Ovary (tissue), 9 donors: ENCODE results near the gene SCAPER. TPM values are rescaled to one million over a fixed set of nuclear protein-coding genes. Genes with fewer than 3 reads are reported as not detected.
"Not testable (repeated sequence)": the region's sequence is repeated elsewhere in the genome, so short reads cannot be mapped to it uniquely, and the experiment has no call there.

Experiments
- DNase-seq, 5 donors: peaks; one replicate each; pipeline ENCODE4 v3.0.0-alpha.2; 2019 to 2020
- H3K27ac ChIP-seq, 2 donors: fragments of 200-600 bp; one replicate each; pipeline versions ENCODE4 v1.5.1 to v1.8.0; 2019 to 2022
- H3K27me3 ChIP-seq: fragments of 200-600 bp; one replicate; pipeline ENCODE4 v1.8.0; 2022
- H3K36me3 ChIP-seq: fragments of 200-600 bp; sonication (generic); one replicate; pipeline ENCODE4 v1.5.1; 2019
- H3K4me1 ChIP-seq: one replicate; pipeline ENCODE4 v1.8.1; 2013; ENCODE audit warnings: mild to moderate bottlenecking, moderate library complexity; ENCODE audit not compliant: insufficient read depth
- H3K4me3 ChIP-seq: fragments of 200-600 bp; sonication (generic); one replicate; pipeline ENCODE4 v1.5.1; 2017
- H3K9me3 ChIP-seq, 2 donors: fragments of 200-600 bp in 1 of 2; sonication (generic) in 1 of 2; one replicate each; pipeline versions ENCODE4 v1.5.1 to v1.8.1; 2013 to 2019; ENCODE audit warnings: mild to moderate bottlenecking in 1 of 2, moderate library complexity in 1 of 2
- CTCF ChIP-seq, 3 donors: fragments of 450-650 bp in 2 of 3; fragments of 200-600 bp in 1 of 3; IDR thresholded peaks; one replicate each; pipeline versions ENCODE4 v1.5.1 to v1.8.0; 2016 to 2022; ENCODE audit warnings: antibody characterized with exemption in 3 of 3, mild to moderate bottlenecking in 1 of 3
- EP300 ChIP-seq: sonication (generic); formaldehyde crosslinking; IDR thresholded peaks from one replicate; pipeline ENCODE4 v1.6.1; 2017; ENCODE audit warnings: antibody characterized with exemption
- POLR2A ChIP-seq: fragments of 450-650 bp; IDR thresholded peaks from one replicate; pipeline ENCODE4 v1.6.1; 2017; ENCODE audit warnings: antibody characterized with exemption, mild to moderate bottlenecking, moderate library complexity
- WGBS, 3 donors: extraction: QIAGEN DNeasy Blood & Tissue Kit in 1 of 3; methylation state at CpG; one replicate each; pipeline versions ENCODE4 v1.1.5 to v1.1.7; 2013 to 2017; 5-methylcytosine and 5-hydroxymethylcytosine counted together
- intact Hi-C, 4 donors: fragments of 100-400 bp; cut with DNase I; formaldehyde crosslinking; loops; one replicate each; pipeline versions ENCODE4 v1.11.0 to v1.15.1; 2022 to 2023
- polyA plus RNA-seq, 2 donors: library from polyadenylated mRNA; stranded (reverse); fragments of 200-250 nt in 1 of 2; fragments of 350-450 nt in 1 of 2; fragmentation: Illumina TruSeq in 1 of 2; extraction: RNeasy Lipid Tissue Mini Kit (QIAGEN cat#74804) in 1 of 2; gene quantifications; one replicate each; pipeline ENCODE4 v1.2.3, GENCODE V29; 2013 to 2014
- total RNA-seq, 7 donors: library from RNA; depleted of rRNA in 2 of 7; stranded (reverse); fragments of >200 nt in 2 of 7; fragmentation: NEBNext Ultra II Directional in 3 of 7; extraction: Animal tissue kit (Norgen Biotek cat#: 25700) in 3 of 7; gene quantifications; one replicate each; pipeline versions ENCODE4 v1.1.0 to v1.2.4, GENCODE V29; 2016 to 2023
- donor health status: DM: no; HTN: no; CAD: no; lungs with moderate emphysema.
- donor health status: DM: no; HTN: no; CAD: no.
- donor health status: Bipolar disorder and iron deficiency.
- donor health status: DM: yes; HTN: yes; CAD: no.
- donor health status: DM: no; HTN: no; CAD: no.
- donor health status: DM: yes; HTN: yes; CAD: no.

Gene SCAPER
- total and polyA plus RNA-seq, 9 donors: 13.7 to 45.8 (median 27.9) TPM

- Histone ChIP-seq H3K4me1 (peaks cover 2% of the 10 kb centered on the region), H3K4me3 (no peak overlapping the region), H3K27me3 (no peaks in the 10 kb centered on the region), H3K27ac (no peak overlapping the region), H3K9me3 (no peaks in the 10 kb centered on the region), H3K36me3 (no peaks in the 10 kb centered on the region)
- WGBS, 3 donors: 95 to 98% (median 95%) methylated on average over 2 of the region's 2 CpGs
- intact Hi-C loops: loop anchor here in 1 of 4 donors (10.0 kb wide), 1 partner anchor 629 kb away; no protein-coding TSS in a partner anchor
- DNase-seq: no peak
- TF ChIP-seq EP300: no peak
- TF ChIP-seq POLR2A: no peak
- no peak for TF ChIP-seq CTCF (IDR thresholded peaks at IDR 0.05)
Observed at GRCh38 chr15:76863693-76864092, 41.4 kb downstream of the SCAPER start.

GRCh38 chr15:76863123-76863522 is 42.0 kb downstream of the SCAPER start:
- no peaks in the 10 kb centered on the region for H3K9me3 ChIP-seq
- WGBS, 3 donors: 77 to 85% (median 81%) methylated on average over 4 of the region's 4 CpGs
- no peaks in the 10 kb centered on the region for H3K36me3 ChIP-seq
- H3K4me1 ChIP-seq: peaks cover 2% of the 10 kb centered on the region
- no peak overlapping the region for H3K4me3 ChIP-seq
- intact Hi-C loops: loop anchor here in 1 of 4 donors (10.0 kb wide), 1 partner anchor 628 kb away; no protein-coding TSS in a partner anchor
- H3K27me3 ChIP-seq: no peaks in the 10 kb centered on the region
- H3K27ac ChIP-seq: no peak overlapping the region
- DNase-seq: no peak
- TF ChIP-seq POLR2A (no peak), CTCF (IDR thresholded peaks at IDR 0.05) (no peak), EP300 (no peak)

- TF ChIP-seq CTCF (IDR thresholded peaks at IDR 0.05): no peak
- no peak for TF ChIP-seq POLR2A
- TF ChIP-seq EP300: no peak
- H3K27ac ChIP-seq: no peak overlapping the region
- no peak overlapping the region for H3K4me3 ChIP-seq
- H3K9me3 ChIP-seq: no peaks in the 10 kb centered on the region
- H3K27me3 ChIP-seq: no peaks in the 10 kb centered on the region
- H3K4me1 ChIP-seq: peaks cover 2% of the 10 kb centered on the region
- WGBS, 3 donors: 88 to 95% (median 90%) methylated on average over 4 of the region's 4 CpGs
- no peak for DNase-seq
- no peaks in the 10 kb centered on the region for H3K36me3 ChIP-seq
- intact Hi-C loops: loop anchor here in 1 of 4 donors (10.0 kb wide), 1 partner anchor 627 kb away; no protein-coding TSS in a partner anchor
Observed at GRCh38 chr15:76861815-76862397, 43.2 kb downstream of the SCAPER start.

- H3K4me3 ChIP-seq: no peak overlapping the region
- no peaks in the 10 kb centered on the region for H3K27me3 ChIP-seq
- no peak for DNase-seq
- no peaks in the 10 kb centered on the region for H3K9me3 ChIP-seq
- no peak for TF ChIP-seq EP300
- no peak for TF ChIP-seq CTCF (IDR thresholded peaks at IDR 0.05)
- no peak for TF ChIP-seq POLR2A
- H3K27ac ChIP-seq: no peak overlapping the region
- peaks cover 2% of the 10 kb centered on the region for H3K4me1 ChIP-seq
- intact Hi-C loops: loop anchor here in 1 of 4 donors (10.0 kb wide), 1 partner anchor 625 kb away; no protein-coding TSS in a partner anchor
- no peaks in the 10 kb centered on the region for H3K36me3 ChIP-seq
Observed at GRCh38 chr15:76860201-76860600, 44.9 kb downstream of the SCAPER start.

GRCh38 chr15:76850367-76850766 is 54.8 kb downstream of the SCAPER start:
- H3K4me3 ChIP-seq, H3K36me3 ChIP-seq, intact Hi-C loops: not testable (repeated sequence)

More at GRCh38 chr15:76850367-76850766, 54.8 kb downstream of the SCAPER start:
- H3K9me3 ChIP-seq, H3K27me3 ChIP-seq, DNase-seq, H3K4me1 ChIP-seq, H3K27ac ChIP-seq: not testable (repeated sequence)
